Measurements from ENCODE around the gene GPR161.

DNA sequence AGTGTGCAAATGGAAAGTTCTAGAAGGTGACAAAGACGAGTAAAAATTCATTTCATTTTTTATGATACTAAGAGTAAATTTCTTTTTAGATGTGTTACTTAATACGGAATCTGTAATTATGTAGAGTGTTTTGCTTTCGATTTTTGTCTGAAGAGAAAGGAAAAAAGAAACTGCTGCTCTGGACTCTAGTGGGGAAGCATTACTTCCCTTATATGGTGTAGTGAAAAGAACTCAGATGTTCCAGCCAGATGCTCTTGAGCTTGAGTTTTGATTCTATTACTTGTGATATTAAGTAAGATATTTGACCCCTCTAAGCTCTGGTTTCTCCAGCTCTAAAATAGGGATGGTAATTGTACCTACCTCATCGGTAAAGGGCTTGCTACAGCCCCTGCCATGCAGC, 12.2 kb upstream of the GPR161 start:
- no peak for TF ChIP-seq TARDBP (IDR thresholded peaks at IDR 0.05)
- TF ChIP-seq ARNT (IDR thresholded peaks at IDR 0.05): no peak
- TF ChIP-seq LEF1 (IDR thresholded peaks at IDR 0.05; ENCODE audit: borderline replicate concordance): no peak
- no peak for TF ChIP-seq BHLHE40 (IDR thresholded peaks at IDR 0.05; ENCODE audit: borderline replicate concordance)
- TF ChIP-seq CTBP1 (IDR thresholded peaks at IDR 0.05; ENCODE audit: borderline replicate concordance): no peak
- no peak for TF ChIP-seq FOXA1 (IDR thresholded peaks at IDR 0.05)
- no peak for TF ChIP-seq SP1 (IDR thresholded peaks at IDR 0.05)
- no peak for TF ChIP-seq ELF4 (IDR thresholded peaks at IDR 0.05)
- no peak for TF ChIP-seq NFRKB (IDR thresholded peaks at IDR 0.05)

Measured in HEK293T (cell line).